GM12892 (cell line): ENCODE results near the gene SOX3. TPM values are rescaled to one million over a fixed set of nuclear protein-coding genes. Genes with fewer than 3 reads are reported as not detected.

ENCODE experiments used
- DNase-seq: peaks from one replicate; pipeline ENCODE4 v3.0.0; 2011; ENCODE audit not compliant: insufficient read length
- FAIRE-seq: peaks from 2 replicates; lab custom pipeline; 2011; peaks lifted over from hg19 to GRCh38; lab: Jason Lieb, UNC
- POLR2A ChIP-seq: IDR thresholded peaks from 2 replicates; pipeline ENCODE4 v1.6.1; 2011; ENCODE audit warnings: low read depth, low read length, control low read depth
- POLR2AphosphoS5 ChIP-seq: IDR thresholded peaks from 2 replicates; pipeline ENCODE4 v1.6.1; 2011; ENCODE audit warnings: low read depth, low read length, control low read depth
- TAF1 ChIP-seq: IDR thresholded peaks from 2 replicates; pipeline ENCODE4 v1.6.1; 2011; ENCODE audit warnings: low read depth, mild to moderate bottlenecking, control low read depth, low read length, borderline replicate concordance
- polyA plus RNA-seq: library from polyadenylated mRNA; unstranded; fragments of >200 nt; gene quantifications from one replicate; pipeline ENCODE4 v1.2.1, GENCODE V29; 2012; ENCODE audit warnings: missing spikeins, inconsistent platforms; ENCODE audit not compliant: missing spikeins

Gene SOX3
- polyA plus RNA-seq, result not detected

- DNase-seq (no peak), FAIRE-seq (no peak)
Observed at GRCh38 chrX:140504371-140505324, at the start of gene SOX3. SOX3 (minus strand) TSS chrX:140505069; CDS start chrX:140505060, 9 bp downstream.

GRCh38 chrX:140548985-140549384 lies 44.1 kb upstream of the SOX3 start:
- DNase-seq (no peak), FAIRE-seq (no peak)
- TF ChIP-seq POLR2A (no peak), TAF1 (no peak), POLR2AphosphoS5 (no peak)

More at GRCh38 chrX:140504371-140505324, at the start of gene SOX3:
- no peak for TF ChIP-seq TAF1
- TF ChIP-seq POLR2A, result no peak
- no peak for TF ChIP-seq POLR2AphosphoS5

- FAIRE-seq (no peak), DNase-seq (no peak)
- TF ChIP-seq TAF1 (no peak), POLR2A (no peak), POLR2AphosphoS5 (no peak)
Observed at GRCh38 chrX:140526171-140526570, 21.3 kb upstream of the SOX3 start.

GRCh38 chrX:140525448-140525847 lies 20.6 kb upstream of the SOX3 start:
- no peak for FAIRE-seq
- no peak for TF ChIP-seq TAF1
- no peak for TF ChIP-seq POLR2AphosphoS5
- TF ChIP-seq POLR2A, result no peak
- DNase-seq, result no peak

- FAIRE-seq (no peak), DNase-seq (no peak)
- no peak for TF ChIP-seq TAF1
- TF ChIP-seq POLR2AphosphoS5, result no peak
- no peak for TF ChIP-seq POLR2A
Observed at GRCh38 chrX:140524556-140524955, 19.7 kb upstream of the SOX3 start.

- TF ChIP-seq TAF1 (no peak), POLR2AphosphoS5 (no peak), POLR2A (no peak)
- DNase-seq, result no peak
- FAIRE-seq, result no peak
Observed at GRCh38 chrX:140521393-140521792, 16.5 kb upstream of the SOX3 start.

GRCh38 chrX:140514554-140514953 lies 9.7 kb upstream of the SOX3 start:
- DNase-seq (no peak), FAIRE-seq (no peak)
- TF ChIP-seq POLR2AphosphoS5 (no peak), TAF1 (no peak), POLR2A (no peak)

GRCh38 chrX:140510895-140511295 lies 6.0 kb upstream of the SOX3 start:
- no peak for DNase-seq
- no peak for FAIRE-seq
- TF ChIP-seq POLR2AphosphoS5 (no peak), POLR2A (no peak), TAF1 (no peak)

- no peak for FAIRE-seq
- TF ChIP-seq POLR2AphosphoS5, result no peak
- TF ChIP-seq POLR2A, result no peak
- no peak for TF ChIP-seq TAF1
- DNase-seq, result no peak
Observed at GRCh38 chrX:140510306-140510676, 5.4 kb upstream of the SOX3 start.

- FAIRE-seq (no peak), DNase-seq (no peak)
- no peak for TF ChIP-seq POLR2AphosphoS5
- no peak for TF ChIP-seq TAF1
- no peak for TF ChIP-seq POLR2A
Observed at GRCh38 chrX:140509468-140510305, 4.8 kb upstream of the SOX3 start.

GRCh38 chrX:140508958-140509357 lies 4.1 kb upstream of the SOX3 start:
- DNase-seq, result no peak
- FAIRE-seq, result no peak
- TF ChIP-seq POLR2A (no peak), POLR2AphosphoS5 (no peak), TAF1 (no peak)

GRCh38 chrX:140507982-140508305 lies 3.1 kb upstream of the SOX3 start:
- TF ChIP-seq POLR2AphosphoS5 (no peak), TAF1 (no peak), POLR2A (no peak)
- no peak for DNase-seq
- FAIRE-seq, result no peak
